A673 (cell line): ENCODE data around the gene MTURN. TPM values are rescaled to one million over a fixed set of nuclear protein-coding genes. Genes with fewer than 3 reads are reported as not detected.

Source experiments
- BruUV-seq: library from RNA; stranded (reverse); fragments of 400-500 nt; replicated peaks from 2 replicates; lab custom pipeline; 2021; lab: Mats Ljungman, UMichigan
- CTCF ChIA-PET: fragments of 300-600 bp; sonication (Branson Sonifier 250); formaldehyde crosslinking; loops from one replicate; lab custom pipeline; 2022; ENCODE audit warnings: antibody characterized with exemption; lab: Charles Lee
- POLR2A ChIA-PET: fragments of 300-600 bp; sonication (Branson Sonifier 250); formaldehyde crosslinking; loops from one replicate; lab custom pipeline; 2022; ENCODE audit warnings: antibody characterized with exemption; ENCODE audit not compliant: low non-redundant PET; lab: Charles Lee
- DNase-seq: peaks from one replicate; pipeline ENCODE4 v3.0.0-alpha.2; 2015; ENCODE audit warnings: low spot score
- H3K27ac ChIP-seq: fragments of 200-600 bp; sonication (generic); 2 replicates; pipeline ENCODE4 v1.5.1; 2016; ENCODE audit warnings: mixed run types, low read depth, mild to moderate bottlenecking, mixed read lengths, antibody characterized with exemption, low read length; ENCODE audit not compliant: poor library complexity, severe bottlenecking
- H3K27me3 ChIP-seq: fragments of 200-600 bp; sonication (generic); replicated peaks from 2 replicates; pipeline ENCODE4 v1.6.1; 2017; ENCODE audit warnings: mixed run types, low read depth, mild to moderate bottlenecking, mixed read lengths, antibody characterized with exemption, low read length; ENCODE audit not compliant: insufficient read depth, poor library complexity
- H3K36me3 ChIP-seq: fragments of 200-600 bp; sonication (generic); 2 replicates; pipeline ENCODE4 v1.6.1; 2016; ENCODE audit warnings: mixed run types, mild to moderate bottlenecking, mixed read lengths, antibody characterized with exemption, low read length; ENCODE audit not compliant: insufficient read depth, poor library complexity, severe bottlenecking
- H3K4me1 ChIP-seq: fragments of 200-600 bp; sonication (generic); 2 replicates; pipeline ENCODE4 v1.6.1; 2017; ENCODE audit warnings: mixed run types, mild to moderate bottlenecking, mixed read lengths, antibody characterized with exemption, low read length; ENCODE audit not compliant: insufficient read depth, poor library complexity, severe bottlenecking
- H3K4me3 ChIP-seq: fragments of 200-600 bp; sonication (generic); 2 replicates; pipeline ENCODE4 v1.5.1; 2016; ENCODE audit warnings: low read depth, mixed run types, mild to moderate bottlenecking, mixed read lengths, low read length; ENCODE audit not compliant: poor library complexity, severe bottlenecking
- H3K9me3 ChIP-seq: fragments of 200-600 bp; sonication (generic); 2 replicates; pipeline ENCODE4 v1.6.1; 2016; ENCODE audit warnings: mixed run types, low read depth, mild to moderate bottlenecking, mixed read lengths, antibody characterized with exemption, low read length; ENCODE audit not compliant: poor library complexity, severe bottlenecking
- EZH2 ChIP-seq: fragments of 200-600 bp; sonication (generic); IDR thresholded peaks from 2 replicates; pipeline ENCODE4 v1.6.1; 2017; ENCODE audit warnings: borderline replicate concordance, low read depth, mild to moderate bottlenecking, mixed read lengths, antibody characterized with exemption, low read length; ENCODE audit not compliant: poor library complexity, severe bottlenecking
- intact Hi-C: fragments of 100-400 bp; cut with micrococcal nuclease; formaldehyde crosslinking; loops from one replicate; pipeline ENCODE4 v1.10.0; 2022; ENCODE audit not compliant: unreplicated experiment
- total RNA-seq: library from RNA; stranded (reverse); gene quantifications from 2 replicates; pipeline ENCODE4 v1.2.3, GENCODE V29; 2021
- TF ChIP-seq, protein P1 (sequence below): fragments of 300-800, 200-600 bp; sonication (generic); conservative IDR thresholded peaks from 2 replicates; pipeline ENCODE4 v1.5.1; 2017; ENCODE audit warnings: low read depth, mild to moderate bottlenecking, antibody characterized with exemption, low read length, moderate library complexity, mixed read lengths

MTURN gene
- total RNA-seq, 1 experiment from 2014 or later: 2.6 TPM

DNA sequence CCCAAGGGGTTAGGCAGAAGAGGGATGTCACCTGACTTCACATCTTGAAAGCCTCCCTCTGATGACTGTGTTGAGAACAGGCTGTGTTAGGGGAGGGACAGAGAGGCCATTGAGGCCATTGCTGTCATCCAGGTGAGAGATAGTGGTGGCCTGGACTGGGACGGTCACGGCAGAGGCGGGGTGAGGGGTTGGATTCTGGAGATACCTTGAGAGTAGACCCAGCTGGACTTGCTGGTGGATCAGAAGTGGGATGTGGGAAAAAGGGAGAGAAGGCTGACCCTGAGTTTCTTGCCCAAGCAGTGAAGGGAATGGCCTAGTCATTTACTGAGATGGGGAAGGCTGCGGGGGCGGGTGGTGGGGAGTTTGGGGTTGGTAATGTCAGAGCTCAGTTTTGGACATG, 13.6 kb downstream of the MTURN start:
- intact Hi-C loops: no loop called here
- no peaks in the 10 kb centered on the region for H3K9me3 ChIP-seq
- no peaks in the 10 kb centered on the region for H3K27me3 ChIP-seq
- H3K27ac ChIP-seq: no peak overlapping the region
- no peaks in the 10 kb centered on the region for H3K36me3 ChIP-seq
- H3K4me1 ChIP-seq: no peaks in the 10 kb centered on the region
- H3K4me3 ChIP-seq: no peak overlapping the region
- no peak for TF ChIP-seq EZH2
- TF ChIP-seq, protein P1, sequence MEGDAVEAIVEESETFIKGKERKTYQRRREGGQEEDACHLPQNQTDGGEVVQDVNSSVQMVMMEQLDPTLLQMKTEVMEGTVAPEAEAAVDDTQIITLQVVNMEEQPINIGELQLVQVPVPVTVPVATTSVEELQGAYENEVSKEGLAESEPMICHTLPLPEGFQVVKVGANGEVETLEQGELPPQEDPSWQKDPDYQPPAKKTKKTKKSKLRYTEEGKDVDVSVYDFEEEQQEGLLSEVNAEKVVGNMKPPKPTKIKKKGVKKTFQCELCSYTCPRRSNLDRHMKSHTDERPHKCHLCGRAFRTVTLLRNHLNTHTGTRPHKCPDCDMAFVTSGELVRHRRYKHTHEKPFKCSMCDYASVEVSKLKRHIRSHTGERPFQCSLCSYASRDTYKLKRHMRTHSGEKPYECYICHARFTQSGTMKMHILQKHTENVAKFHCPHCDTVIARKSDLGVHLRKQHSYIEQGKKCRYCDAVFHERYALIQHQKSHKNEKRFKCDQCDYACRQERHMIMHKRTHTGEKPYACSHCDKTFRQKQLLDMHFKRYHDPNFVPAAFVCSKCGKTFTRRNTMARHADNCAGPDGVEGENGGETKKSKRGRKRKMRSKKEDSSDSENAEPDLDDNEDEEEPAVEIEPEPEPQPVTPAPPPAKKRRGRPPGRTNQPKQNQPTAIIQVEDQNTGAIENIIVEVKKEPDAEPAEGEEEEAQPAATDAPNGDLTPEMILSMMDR: no peak
- POLR2A ChIA-PET: no interaction called here
- BruUV-seq: no TSS peak
- DNase-seq: no peak
- CTCF ChIA-PET: no interaction called here

DNA sequence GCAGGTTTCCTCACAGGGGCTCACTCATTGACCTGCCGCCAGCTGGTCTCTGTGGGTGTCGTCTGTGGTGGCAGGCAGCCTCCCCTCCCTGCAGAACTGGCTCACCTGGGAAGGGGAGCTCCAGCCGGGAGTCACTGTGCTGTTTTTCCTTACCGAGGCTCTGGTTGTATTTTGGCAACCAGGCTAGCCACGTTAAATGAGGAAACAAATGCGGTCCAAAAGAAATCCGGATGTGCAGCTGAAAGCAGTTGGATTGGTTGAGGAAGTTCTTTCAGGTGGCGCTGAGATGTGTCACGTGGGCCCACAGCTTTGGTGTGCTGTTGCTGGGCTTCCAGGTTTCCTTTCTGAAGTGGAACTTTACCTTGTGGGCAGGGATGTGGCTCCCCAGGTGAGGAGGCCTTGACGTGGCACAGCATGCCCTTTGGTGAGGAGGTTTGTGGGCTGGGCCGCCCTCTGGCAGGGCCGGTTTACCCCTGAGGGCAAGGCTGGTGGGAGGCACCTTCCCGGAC, 14.2 kb downstream of the MTURN start:
- intact Hi-C loops: no loop called here

GRCh38 chr7:30149640-30150272, 15.0 kb downstream of the MTURN start:
- TF ChIP-seq, protein P1: no peak
- TF ChIP-seq EZH2: no peak
- intact Hi-C loops: no loop called here
- Histone ChIP-seq H3K4me1 (no peaks in the 10 kb centered on the region), H3K36me3 (no peaks in the 10 kb centered on the region), H3K27ac (no peak overlapping the region), H3K4me3 (no peak overlapping the region), H3K27me3 (no peaks in the 10 kb centered on the region), H3K9me3 (no peaks in the 10 kb centered on the region)
- POLR2A ChIA-PET: no interaction called here
- BruUV-seq: no TSS peak
- CTCF ChIA-PET: no interaction called here
- DNase-seq: no peak

More for the DNA sequence above, 14.2 kb downstream of the MTURN start:
- no peaks in the 10 kb centered on the region for H3K4me1 ChIP-seq
- H3K36me3 ChIP-seq: no peaks in the 10 kb centered on the region
- ChIA-PET POLR2A (no interaction called here), CTCF (no interaction called here)
- TF ChIP-seq, protein P1: no peak
- no peak for TF ChIP-seq EZH2
- no peak overlapping the region for H3K4me3 ChIP-seq
- H3K9me3 ChIP-seq: no peaks in the 10 kb centered on the region
- no TSS peak for BruUV-seq
- H3K27ac ChIP-seq: no peak overlapping the region
- no peak for DNase-seq
- no peaks in the 10 kb centered on the region for H3K27me3 ChIP-seq
